ENCODE data around the gene FAM9C. TPM values are rescaled to one million over a fixed set of nuclear protein-coding genes. Genes with fewer than 3 reads are reported as not detected.

The FAM9C gene
- total RNA-seq, 1 donor from 2014 or later, result not detected

DNA sequence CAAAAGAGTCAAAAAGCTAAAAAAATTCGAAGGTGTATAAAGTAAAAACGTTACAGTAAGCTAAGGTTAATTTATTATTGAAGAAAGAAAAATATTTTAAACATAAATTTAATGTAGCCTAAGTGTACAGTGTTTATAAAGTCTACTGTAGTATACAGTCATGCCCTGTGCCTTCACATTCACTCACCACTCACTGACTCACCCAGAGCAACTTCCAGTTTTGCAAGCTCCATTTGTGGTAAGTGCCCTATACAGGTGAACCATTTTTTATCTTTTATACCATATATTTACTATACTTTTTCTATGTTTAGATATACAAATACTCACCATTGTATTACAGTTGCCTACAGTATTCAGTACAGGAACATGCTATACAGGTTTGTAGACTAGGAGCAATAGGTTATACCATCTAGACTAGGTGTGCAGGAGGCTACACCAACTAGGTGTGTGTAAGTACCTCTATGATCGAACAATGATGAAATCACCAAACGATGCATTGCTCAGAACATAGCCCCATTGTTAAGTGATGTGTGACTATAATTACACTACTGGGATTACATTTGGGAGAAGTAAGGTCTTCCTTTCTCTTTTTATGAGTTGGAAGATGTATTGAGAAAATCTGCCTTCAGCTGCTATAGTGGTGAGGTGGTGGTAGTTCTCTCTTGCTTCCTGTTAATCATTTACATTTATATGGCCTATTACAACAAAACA lies 42.3 kb downstream of the FAM9C start:
- H3K27ac ChIP-seq, result no peak overlapping the region
- no peaks in the 10 kb centered on the region for H3K27me3 ChIP-seq
- H3K36me3 ChIP-seq, result no peaks in the 10 kb centered on the region
- H3K4me3 ChIP-seq, result no peak overlapping the region
- intact Hi-C loops (cut with DNase I), result no loop called here
- no peak for DNase-seq (ENCODE audit: low spot score in 2 of 2)
- H3K4me1 ChIP-seq, result peaks cover 0 to 15% of the 10 kb centered on the region in 2 donors
- H3K9me3 ChIP-seq, result no peaks in the 10 kb centered on the region
- TF ChIP-seq, protein P1, sequence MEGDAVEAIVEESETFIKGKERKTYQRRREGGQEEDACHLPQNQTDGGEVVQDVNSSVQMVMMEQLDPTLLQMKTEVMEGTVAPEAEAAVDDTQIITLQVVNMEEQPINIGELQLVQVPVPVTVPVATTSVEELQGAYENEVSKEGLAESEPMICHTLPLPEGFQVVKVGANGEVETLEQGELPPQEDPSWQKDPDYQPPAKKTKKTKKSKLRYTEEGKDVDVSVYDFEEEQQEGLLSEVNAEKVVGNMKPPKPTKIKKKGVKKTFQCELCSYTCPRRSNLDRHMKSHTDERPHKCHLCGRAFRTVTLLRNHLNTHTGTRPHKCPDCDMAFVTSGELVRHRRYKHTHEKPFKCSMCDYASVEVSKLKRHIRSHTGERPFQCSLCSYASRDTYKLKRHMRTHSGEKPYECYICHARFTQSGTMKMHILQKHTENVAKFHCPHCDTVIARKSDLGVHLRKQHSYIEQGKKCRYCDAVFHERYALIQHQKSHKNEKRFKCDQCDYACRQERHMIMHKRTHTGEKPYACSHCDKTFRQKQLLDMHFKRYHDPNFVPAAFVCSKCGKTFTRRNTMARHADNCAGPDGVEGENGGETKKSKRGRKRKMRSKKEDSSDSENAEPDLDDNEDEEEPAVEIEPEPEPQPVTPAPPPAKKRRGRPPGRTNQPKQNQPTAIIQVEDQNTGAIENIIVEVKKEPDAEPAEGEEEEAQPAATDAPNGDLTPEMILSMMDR (IDR thresholded peaks at IDR 0.05), result no peak

DNA sequence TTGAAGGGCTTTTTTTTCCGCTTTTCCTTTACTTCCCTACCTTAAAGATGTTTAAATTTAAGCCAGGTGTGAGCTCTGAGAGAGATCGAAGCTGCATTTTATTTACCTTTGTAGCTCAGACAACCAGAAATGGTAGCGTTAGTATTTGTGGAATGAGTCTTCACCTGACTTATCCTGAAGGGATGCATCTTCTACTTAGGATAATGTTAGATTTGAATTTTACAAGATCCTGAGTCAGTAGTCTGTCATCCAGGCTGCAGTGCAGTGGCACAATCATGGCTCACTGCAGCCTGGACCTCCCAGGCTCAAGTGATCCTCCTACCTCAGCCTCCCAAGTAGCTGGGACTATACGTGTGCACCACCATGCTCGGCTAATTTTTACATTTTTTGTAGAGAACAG lies 43.3 kb downstream of the FAM9C start:
- Histone ChIP-seq H3K36me3 (no peaks in the 10 kb centered on the region), H3K9me3 (no peaks in the 10 kb centered on the region), H3K27me3 (no peaks in the 10 kb centered on the region), H3K27ac (no peak overlapping the region), H3K4me1 (peaks cover 0 to 11% of the 10 kb centered on the region in 2 donors), H3K4me3 (no peak overlapping the region)
- intact Hi-C loops (cut with DNase I), result no loop called here
- TF ChIP-seq, protein P1 (IDR thresholded peaks at IDR 0.05), result no peak
- no peak for DNase-seq (ENCODE audit: low spot score in 2 of 2)

DNA sequence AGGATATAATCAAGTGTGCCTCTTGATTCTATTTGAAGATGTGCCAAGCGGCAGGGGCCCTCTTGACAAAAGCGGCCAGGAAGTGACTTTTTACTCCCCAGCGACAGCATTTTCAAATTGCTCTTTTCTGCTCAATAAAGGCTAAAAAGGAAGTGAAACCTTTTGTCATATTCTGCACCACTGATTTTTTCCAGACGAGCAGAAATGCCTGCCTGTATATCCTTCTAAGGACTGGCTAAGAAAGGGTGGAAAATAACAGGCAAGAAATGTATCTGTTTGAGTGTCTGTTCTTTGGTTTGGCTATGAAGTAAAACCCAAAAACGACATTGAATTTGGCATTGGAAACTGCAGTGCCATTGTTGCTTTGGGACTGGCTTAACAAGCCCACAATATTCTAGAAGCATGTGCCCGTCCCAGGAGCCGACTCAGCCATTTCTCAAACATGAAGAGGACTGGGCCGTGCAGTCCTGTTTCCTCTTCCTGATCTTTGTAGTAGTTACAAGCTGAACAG lies 44.1 kb downstream of the FAM9C start:
- peak overlapping the region; percentile 29 to 47 for H3K27ac ChIP-seq
- H3K4me3 ChIP-seq, result peak overlapping the region in 1 of 2 donors; percentile 45

DNA sequence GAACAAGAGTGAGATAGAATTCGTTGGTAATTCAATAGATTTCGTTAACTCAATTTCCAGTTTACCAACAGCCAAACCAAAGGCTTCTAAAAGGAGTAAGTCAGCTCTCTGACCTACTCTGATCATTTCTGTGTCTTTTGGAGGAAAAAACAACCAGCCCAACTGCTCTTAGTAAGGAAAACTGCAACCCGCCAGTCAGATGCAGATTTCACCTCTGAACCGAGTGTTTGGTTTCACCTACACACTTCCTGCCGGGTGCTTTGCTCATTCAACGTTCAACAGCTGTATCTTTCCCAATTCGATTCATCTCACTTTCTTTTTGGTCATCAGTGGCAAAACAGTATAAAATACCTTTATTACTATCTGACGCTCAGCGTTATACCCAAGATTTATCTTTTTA lies 45.0 kb downstream of the FAM9C start:
- no peaks in the 10 kb centered on the region for H3K9me3 ChIP-seq
- peaks cover 0 to 11% of the 10 kb centered on the region in 2 donors for H3K4me1 ChIP-seq
- H3K36me3 ChIP-seq, result no peaks in the 10 kb centered on the region
- no peaks in the 10 kb centered on the region for H3K27me3 ChIP-seq
- H3K4me3 ChIP-seq, result no peak overlapping the region
- peak overlapping the region in 1 of 2 donors; percentile 34 for H3K27ac ChIP-seq
- DNase-seq (ENCODE audit: low spot score in 2 of 2), result no peak
- TF ChIP-seq, protein P1 (IDR thresholded peaks at IDR 0.05), result no peak
- intact Hi-C loops (cut with DNase I), result no loop called here

More for the DNA sequence above, 44.1 kb downstream of the FAM9C start:
- intact Hi-C loops (cut with DNase I), result no loop called here
- H3K4me1 ChIP-seq, result peaks cover 0 to 11% of the 10 kb centered on the region in 2 donors
- no peak for DNase-seq (ENCODE audit: low spot score in 2 of 2)
- H3K27me3 ChIP-seq, result no peaks in the 10 kb centered on the region
- no peaks in the 10 kb centered on the region for H3K9me3 ChIP-seq
- TF ChIP-seq, protein P1 (IDR thresholded peaks at IDR 0.05), result no peak
- no peaks in the 10 kb centered on the region for H3K36me3 ChIP-seq

DNA sequence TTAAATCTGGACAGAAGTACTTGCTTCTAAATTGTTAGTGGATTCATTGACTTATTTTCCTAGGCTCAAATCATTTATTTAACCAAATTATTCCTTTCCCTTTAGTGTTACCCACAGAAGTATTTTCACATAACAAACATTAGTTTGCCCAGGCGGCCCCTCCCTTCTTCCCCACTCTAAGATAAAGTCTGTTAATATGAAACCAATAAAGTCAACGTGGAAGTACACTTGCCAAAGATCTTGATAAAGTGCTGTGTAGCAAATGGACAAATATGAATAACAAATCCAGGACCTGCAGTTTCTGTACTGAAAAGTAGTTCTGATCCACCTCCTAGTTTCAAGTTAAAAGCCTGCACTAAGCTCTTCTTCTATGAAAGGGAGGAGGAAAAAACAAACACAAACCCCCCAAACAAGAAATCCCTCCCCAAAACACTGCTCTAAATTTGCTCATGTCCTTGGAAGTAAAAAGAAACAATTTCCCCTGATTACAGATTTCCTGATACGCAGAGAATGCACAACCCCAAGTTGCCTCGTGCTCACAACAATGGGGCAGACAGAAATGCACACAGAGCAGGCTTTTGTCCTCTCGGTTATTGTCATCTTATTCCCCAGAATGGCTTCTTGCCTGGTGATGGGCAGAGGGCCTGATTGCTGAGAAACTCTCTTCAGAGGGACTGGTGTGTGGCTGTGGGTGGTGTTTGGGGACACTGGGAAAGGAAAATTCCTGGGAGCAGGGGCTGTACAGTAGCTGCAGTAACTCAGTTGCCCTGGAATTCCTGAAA lies 46.3 kb downstream of the FAM9C start:
- peak overlapping the region; percentile 7 to 44 for H3K27ac ChIP-seq
- no peak for DNase-seq (ENCODE audit: low spot score in 2 of 2)
- peaks cover 0 to 11% of the 10 kb centered on the region in 2 donors for H3K4me1 ChIP-seq
- H3K36me3 ChIP-seq, result no peaks in the 10 kb centered on the region
- H3K27me3 ChIP-seq, result no peaks in the 10 kb centered on the region
- no peak overlapping the region for H3K4me3 ChIP-seq
- intact Hi-C loops (cut with DNase I), result no loop called here
- TF ChIP-seq, protein P1 (IDR thresholded peaks at IDR 0.05), result no peak
- H3K9me3 ChIP-seq, result no peaks in the 10 kb centered on the region

All from ascending aorta (tissue), 2 donors.